NCI-H2029 treated with DMSO at 0.1 percent for 48 hours (cell line): Measurements from ENCODE around the gene PRDM16.

Source experiments
- DNase-seq: peaks from one replicate; lab custom pipeline; 2025; lab: John Stamatoyannopoulos, UW

PRDM16 gene

GRCh38 chr1:3242408-3243260 is 173.6 kb downstream of the PRDM16 start:
- no peak for DNase-seq

DNA sequence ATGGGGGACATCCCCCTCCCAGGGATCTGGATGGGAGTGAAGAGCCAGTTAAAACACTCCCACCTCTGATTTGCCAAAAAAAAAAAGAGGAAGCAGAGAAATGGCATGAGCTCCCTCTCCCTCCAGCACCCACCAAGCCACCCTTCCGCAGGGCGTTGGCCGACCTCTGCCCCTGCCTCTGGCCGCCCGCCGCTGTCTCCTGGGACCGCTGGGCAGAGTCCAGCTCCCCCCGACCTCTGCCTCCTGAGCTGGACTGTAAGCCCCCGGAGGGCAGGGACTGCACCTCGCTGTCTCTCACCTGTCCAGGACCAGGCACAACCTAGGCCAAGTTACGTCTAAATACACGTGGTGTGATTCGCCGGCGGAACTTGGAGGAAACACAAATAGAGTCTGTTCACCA is 174.3 kb downstream of the PRDM16 start:
- no peak for DNase-seq

DNA sequence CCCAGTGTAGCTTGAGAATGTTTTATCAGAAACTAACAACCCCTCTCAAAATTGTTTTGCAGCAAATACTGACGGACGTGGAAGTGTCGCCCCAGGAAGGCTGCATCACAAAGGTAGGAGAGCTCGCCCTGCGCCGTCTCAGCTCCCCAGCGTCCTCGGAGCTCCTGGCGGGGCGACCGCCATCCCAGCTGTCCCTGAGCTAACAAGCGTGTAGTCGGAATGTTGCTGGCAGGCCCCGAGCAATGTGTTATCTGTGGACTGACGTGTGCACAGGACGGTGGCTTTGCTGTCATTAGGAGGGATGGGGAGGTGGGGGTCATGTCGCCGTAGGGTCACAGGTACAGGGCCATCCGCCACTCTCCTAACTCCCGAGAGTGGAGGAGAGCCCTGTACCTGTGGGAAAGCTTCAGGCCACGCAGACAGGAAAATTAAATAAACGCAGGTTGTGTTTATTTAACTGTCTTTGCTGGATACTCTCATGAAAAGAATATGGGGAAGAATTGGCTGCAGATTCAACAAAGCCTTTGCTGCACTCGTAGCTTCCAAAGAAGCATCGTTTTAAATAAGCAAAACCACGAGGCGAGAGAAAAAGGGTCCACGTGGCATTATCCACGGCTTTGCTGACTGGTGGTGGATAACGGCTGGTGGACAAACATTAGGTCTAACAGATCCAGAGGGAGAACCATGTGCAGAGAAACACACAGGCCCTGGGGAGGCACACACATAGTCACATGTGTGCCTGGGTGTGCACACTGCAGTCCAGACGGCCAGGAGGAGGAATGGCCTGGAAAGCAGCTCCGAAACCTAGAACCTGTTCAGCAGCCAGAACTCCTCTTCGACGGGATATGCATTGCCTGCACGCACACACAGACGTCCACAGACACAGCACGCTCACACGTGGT is 175.3 kb downstream of the PRDM16 start:
- DNase-seq = no peak

- no peak for DNase-seq
Measured at GRCh38 chr1:3244927-3245315, 175.9 kb downstream of the PRDM16 start.

GRCh38 chr1:3245344-3245743 is 176.3 kb downstream of the PRDM16 start:
- DNase-seq = no peak

DNA sequence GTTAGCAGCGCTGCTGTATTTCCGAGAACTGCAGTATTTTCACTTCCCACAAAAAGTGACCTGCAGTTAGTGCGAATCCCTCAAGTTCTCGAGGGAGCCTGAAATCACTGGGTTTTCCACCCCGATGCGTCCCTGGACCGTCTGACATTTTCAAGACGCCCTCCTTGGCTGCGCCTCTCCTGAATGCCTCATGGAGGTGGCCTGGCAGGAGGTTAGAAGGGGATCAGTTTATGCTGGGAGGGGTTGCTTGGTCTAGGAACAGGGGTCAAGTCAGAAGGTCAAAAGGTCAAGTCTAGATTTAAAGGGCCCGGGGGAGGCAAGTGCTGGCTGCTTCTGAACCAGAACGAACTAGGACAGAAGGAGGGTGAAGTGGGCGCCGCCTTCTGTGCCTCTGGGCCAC is 176.8 kb downstream of the PRDM16 start:
- DNase-seq = no peak

DNA sequence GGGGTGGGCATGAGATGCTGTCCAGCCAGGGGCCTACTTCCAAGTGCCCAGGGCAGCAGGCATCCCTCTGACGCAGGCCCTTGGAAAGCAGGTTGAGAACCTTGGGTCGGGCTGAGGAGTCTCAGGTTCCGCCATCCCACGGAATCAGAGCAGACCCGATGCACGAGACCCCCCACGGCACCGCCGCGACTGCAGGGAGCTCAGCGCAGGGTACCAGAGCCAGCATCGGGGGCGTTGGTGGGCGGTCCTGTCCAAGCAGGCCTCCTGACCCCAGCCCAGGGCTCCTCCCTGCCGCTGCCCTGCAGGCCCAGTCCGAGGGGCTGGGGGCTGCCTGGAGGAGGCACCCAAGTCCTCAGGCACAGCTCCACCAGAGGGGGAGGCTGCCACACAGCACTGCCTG is 177.2 kb downstream of the PRDM16 start:
- DNase-seq = no peak

- no peak for DNase-seq
Measured at GRCh38 chr1:3247521-3248121, 178.6 kb downstream of the PRDM16 start.

DNA sequence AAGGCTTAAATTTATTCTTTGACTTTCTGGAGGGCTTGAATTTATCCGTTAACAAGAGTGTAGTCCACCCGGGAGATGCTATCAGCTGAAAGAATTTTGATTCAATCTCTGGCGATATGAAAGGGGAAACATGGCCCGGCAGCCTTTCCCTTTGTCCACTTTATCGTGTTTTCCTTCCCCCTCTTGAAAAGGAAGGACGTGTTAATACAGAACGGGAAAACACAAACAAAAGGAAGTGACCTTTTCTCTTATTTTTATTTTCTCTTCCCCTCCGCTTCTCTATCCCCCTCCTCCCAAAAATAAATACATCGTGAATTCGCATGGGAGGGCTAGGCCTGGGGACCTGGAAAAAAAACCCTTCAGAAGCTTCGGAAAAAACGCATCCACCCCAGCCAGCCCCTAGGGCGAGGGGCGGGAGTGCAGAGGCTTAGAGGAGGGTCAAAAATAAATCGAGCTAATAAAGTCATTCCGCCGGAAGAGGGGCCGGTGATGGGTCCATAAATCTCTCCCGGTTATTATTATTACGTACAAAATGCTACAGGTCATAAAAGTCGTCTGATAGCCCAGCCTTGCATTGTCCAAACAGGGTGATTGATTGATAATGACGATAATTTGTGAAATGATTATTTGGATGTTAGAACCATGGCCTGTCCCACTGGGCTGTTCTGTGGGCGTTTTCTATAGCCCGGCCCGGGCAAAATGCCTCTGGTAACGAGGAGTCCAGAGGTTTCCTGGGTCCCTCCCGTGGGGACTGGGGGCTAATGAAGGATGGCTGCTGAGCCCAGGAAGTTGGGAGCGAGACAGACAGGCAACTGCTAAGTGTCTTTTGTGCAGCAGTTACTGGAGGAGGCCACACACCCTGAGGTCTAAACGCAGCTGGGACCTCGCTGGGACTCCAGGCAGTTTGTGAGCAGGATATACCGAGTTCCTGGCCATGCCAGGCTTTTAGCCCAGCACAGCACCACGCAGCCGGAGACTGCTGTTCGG is 179.4 kb downstream of the PRDM16 start:
- no peak for DNase-seq

- DNase-seq = no peak
Measured at GRCh38 chr1:3249231-3249630, 180.2 kb downstream of the PRDM16 start.

- DNase-seq = no peak
Measured at GRCh38 chr1:3249631-3250501, 180.9 kb downstream of the PRDM16 start.

DNA sequence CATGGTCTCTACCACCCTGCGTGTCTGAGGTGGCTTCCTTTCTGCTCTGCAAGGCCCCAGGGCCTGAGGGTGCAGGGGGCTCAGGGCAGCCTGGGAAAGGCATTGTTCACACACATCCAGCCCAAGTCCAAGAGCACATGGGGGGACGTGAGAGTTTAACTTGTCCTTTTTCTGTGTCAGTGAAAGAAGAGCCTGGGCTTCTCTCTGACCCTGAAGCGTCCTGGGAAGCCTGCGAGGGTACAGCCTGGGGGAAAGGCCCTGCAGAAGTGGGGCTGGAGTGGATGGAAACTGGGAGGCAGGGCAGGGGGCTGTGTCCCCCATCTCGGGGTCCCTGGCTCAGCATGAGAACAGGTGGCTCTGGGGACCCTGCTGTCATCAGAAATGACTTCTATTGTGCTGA is 181.6 kb downstream of the PRDM16 start:
- DNase-seq = no peak

DNA sequence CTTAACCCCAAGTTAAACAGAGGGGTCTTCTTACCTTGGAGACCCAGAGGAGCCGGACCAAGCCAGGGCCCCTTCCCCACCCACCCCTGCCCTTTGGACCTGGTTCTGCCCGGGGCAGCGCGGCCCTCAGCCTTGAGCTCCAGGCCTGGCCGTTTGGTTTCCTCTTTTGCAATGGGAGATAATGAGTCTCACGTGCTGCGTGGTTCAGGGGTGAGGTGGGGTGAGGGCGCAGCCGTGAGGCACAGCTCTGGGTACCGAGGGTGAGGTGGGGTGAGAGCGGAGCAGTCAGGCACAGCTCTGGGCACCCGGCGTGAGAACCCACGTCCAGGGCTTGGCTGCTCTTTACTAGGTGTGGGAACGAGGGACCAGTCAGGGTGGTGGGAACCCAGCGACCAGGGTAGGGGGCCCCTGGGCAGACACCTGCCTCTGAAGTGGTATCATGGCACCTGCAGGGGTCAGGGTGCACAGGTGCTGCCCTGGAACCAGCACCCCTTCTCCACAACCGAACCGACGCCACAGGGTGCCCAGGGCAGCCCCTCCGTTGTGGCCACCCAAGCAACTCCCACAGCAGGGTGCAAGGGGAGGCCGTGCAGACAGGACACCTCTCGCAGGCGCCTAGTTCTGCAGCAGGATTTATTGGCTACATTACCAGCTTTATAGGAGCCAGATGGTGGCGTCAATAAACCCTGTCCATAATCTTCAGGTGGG is 182.2 kb downstream of the PRDM16 start:
- DNase-seq = no peak

DNA sequence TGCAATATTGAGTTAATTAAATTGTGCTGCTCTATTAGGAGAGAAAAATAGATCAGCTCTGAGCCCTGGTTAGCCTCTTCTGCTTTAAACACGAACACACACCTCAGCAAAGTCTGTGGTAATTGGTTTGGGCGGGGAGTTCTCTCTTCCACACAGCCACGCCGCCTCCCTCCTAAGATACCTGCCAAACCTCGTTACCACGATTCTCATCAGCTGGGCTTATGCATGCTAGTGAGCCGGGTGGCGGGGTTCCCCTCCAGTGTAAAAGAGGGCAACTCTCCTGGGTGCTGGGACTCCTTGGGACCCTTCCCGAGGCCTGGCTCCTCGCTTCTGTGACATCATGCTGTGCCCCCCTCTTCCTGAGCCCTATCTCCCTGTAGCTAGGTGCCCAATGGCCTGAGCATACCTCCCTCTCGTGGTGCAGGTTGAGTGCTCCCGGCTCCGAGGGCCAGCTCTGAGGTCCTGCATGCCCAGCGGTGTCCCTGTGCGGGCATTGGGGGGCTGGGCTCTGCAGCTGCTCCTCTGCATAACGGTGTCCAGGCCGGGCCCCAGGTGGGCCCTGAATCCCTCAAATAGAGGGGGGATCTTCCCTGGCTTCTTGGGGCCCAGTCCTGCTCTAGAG is 182.9 kb downstream of the PRDM16 start:
- DNase-seq = no peak

DNA sequence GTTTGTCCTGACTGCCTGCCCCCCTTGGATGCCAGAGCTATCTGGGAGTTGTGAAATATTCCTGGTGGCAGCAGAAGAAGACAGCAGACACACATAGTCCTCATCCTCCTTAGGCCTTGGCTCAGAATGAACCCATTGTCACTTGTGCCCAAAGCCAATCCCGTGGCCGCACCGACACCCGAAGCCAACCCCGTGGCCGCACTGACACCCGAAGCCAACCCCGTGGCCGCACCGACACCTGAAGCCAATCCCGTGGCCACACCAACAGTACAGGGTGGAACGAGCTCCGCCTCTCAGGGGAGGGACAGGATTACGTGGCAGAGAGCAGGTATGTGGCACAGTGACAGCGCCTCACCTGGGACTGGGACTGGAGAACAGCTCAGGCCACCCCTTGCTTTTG is 186.7 kb downstream of the PRDM16 start:
- no peak for DNase-seq

DNA sequence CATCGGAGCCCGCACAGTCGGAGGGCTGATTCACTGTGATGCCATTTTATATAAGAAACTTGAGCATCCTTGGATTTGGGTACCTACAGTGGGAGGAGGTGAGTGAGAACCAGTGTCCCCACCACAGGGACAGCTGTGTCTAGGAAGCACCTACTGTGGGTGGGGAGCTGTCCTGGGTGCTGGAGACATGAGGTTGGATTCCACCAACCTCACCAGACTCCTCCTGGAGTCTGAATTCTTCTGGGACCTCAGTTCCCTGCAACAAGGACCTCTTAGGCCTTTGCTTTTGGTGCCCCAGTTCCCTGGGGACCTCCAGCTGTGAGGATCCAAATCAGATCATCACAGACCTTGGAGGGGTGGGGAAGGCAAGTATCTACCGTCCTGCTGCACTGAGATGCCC is 188.8 kb downstream of the PRDM16 start:
- DNase-seq = no peak

- DNase-seq = no peak
Measured at GRCh38 chr1:3258386-3259003, 189.5 kb downstream of the PRDM16 start.

GRCh38 chr1:3259020-3259419 is 190.0 kb downstream of the PRDM16 start:
- no peak for DNase-seq
